B cell (primary cell): Measurements from ENCODE around the gene FARP2. TPM values are rescaled to one million over a fixed set of nuclear protein-coding genes. Genes with fewer than 3 reads are reported as not detected.

ENCODE experiments used
- ATAC-seq: fragments of 200-7000 bp; cut with Tn5 transposase; one replicate; pipeline ENCODE4 v1.10.0; 2021; ENCODE audit warnings: low read depth, mild to moderate bottlenecking, moderate number of reproducible peaks, moderate library complexity
- CTCF ChIA-PET: fragments of 350-600 bp; sonication (Branson Sonifier 250); formaldehyde crosslinking; loops from one replicate; lab custom pipeline; 2021; ENCODE audit warnings: antibody characterized with exemption, inconsistent platforms; lab: Charles Lee
- POLR2A ChIA-PET: fragments of 350-600 bp; sonication (Branson Sonifier 250); formaldehyde crosslinking; loops from one replicate; lab custom pipeline; 2021; ENCODE audit warnings: antibody characterized with exemption; lab: Charles Lee
- DNase-seq: peaks from one replicate; pipeline ENCODE4 v3.0.0; 2013
- H2AFZ ChIP-seq: 2 replicates; pipeline ENCODE4 v1.6.1; 2012; ENCODE audit warnings: mild to moderate bottlenecking, low read depth, low read length; ENCODE audit not compliant: insufficient read depth, poor library complexity, severe bottlenecking
- H3K27ac ChIP-seq, 2 donors: 1 replicate in 1 of 2; 2 replicates in 1 of 2; pipeline ENCODE4 v1.5.1; 2012 to 2013; ENCODE audit warnings: low read length in 2 of 2, mild to moderate bottlenecking in 2 of 2, moderate library complexity in 1 of 2
- H3K27me3 ChIP-seq, 4 experiments: fragments of 200-600 bp in 1 of 4; sonication (generic) in 1 of 4; replicated peaks in 1 of 4; 1 replicate in 2 of 4; 2 replicates in 2 of 4; pipeline versions ENCODE4 v1.6.1 to v1.7.0; 2013 to 2016; ENCODE audit warnings: low read length in 3 of 4, mild to moderate bottlenecking in 2 of 4, mixed read lengths in 1 of 4, moderate library complexity in 1 of 4; ENCODE audit not compliant: insufficient read depth in 4 of 4, control insufficient read depth in 3 of 4; ENCODE audit errors: control extremely low read depth in 1 of 4
- H3K36me3 ChIP-seq, 2 experiments: replicated peaks in 1 of 2; 1 replicate in 1 of 2; 2 replicates in 1 of 2; pipeline versions ENCODE4 v1.6.1 to v1.7.1; 2013; ENCODE audit warnings: low read length in 1 of 2; ENCODE audit not compliant: insufficient read depth in 2 of 2, control insufficient read depth in 1 of 2; ENCODE audit errors: control extremely low read depth in 1 of 2, extremely low read depth in 1 of 2
- H3K4me1 ChIP-seq, 2 donors: fragments of 200-600 bp in 1 of 2; sonication (generic) in 1 of 2; 1 replicate in 1 of 2; 2 replicates in 1 of 2; pipeline versions ENCODE4 v1.5.1 to v1.6.1; 2013 to 2017; ENCODE audit warnings: low read length in 2 of 2; ENCODE audit not compliant: control insufficient read depth in 2 of 2, insufficient read depth in 2 of 2
- H3K4me2 ChIP-seq: replicated peaks from 2 replicates; pipeline ENCODE3; 2012; ENCODE audit warnings: mild to moderate bottlenecking, low read depth, low read length; ENCODE audit not compliant: poor library complexity, severe bottlenecking
- H3K4me3 ChIP-seq, 5 experiments: fragments of 200-600 bp in 1 of 5; sonication (generic) in 1 of 5; 1 replicate in 3 of 5; 2 replicates in 2 of 5; pipeline versions ENCODE4 v1.5.1 to v1.7.0; 2011 to 2016; ENCODE audit warnings: low read length in 4 of 5, mild to moderate bottlenecking in 4 of 5, low read depth in 2 of 5, control low read depth in 1 of 5, moderate library complexity in 1 of 5; ENCODE audit not compliant: insufficient read depth in 1 of 5; ENCODE audit errors: control extremely low read depth in 1 of 5, extremely low read depth in 1 of 5
- H3K79me2 ChIP-seq: fragments of 200-600 bp; sonication (generic); one replicate; pipeline ENCODE4 v1.6.0; 2016; ENCODE audit warnings: low read length; ENCODE audit not compliant: control insufficient read depth, insufficient read depth
- H3K9ac ChIP-seq: fragments of 200-600 bp; sonication (generic); 2 replicates; pipeline ENCODE4 v1.6.1; 2017; ENCODE audit warnings: mild to moderate bottlenecking, low read length, moderate library complexity
- H3K9me3 ChIP-seq, 3 donors: one replicate each; pipeline versions ENCODE4 v1.6.1 to v1.7.1; 2013; ENCODE audit warnings: low read length in 2 of 3; ENCODE audit not compliant: control insufficient read depth in 2 of 3, insufficient read depth in 1 of 3; ENCODE audit errors: control extremely low read depth in 1 of 3
- H4K20me1 ChIP-seq: 2 replicates; pipeline ENCODE4 v1.6.0; 2012; ENCODE audit warnings: mild to moderate bottlenecking, low read length; ENCODE audit not compliant: insufficient read depth, control insufficient read depth, poor library complexity, severe bottlenecking
- H3K27ac Mint-ChIP-seq: one replicate; pipeline ENCODE4 v1.8.0; 2021; ENCODE audit warnings: mixed read lengths
- H3K27me3 Mint-ChIP-seq: one replicate; pipeline ENCODE4 v1.8.0; 2021; ENCODE audit warnings: mixed read lengths
- H3K4me1 Mint-ChIP-seq: one replicate; pipeline ENCODE4 v1.8.0; 2021; ENCODE audit warnings: mixed read lengths
- H3K4me3 Mint-ChIP-seq: one replicate; pipeline ENCODE4 v1.8.0; 2021; ENCODE audit warnings: mixed read lengths
- H3K9me3 Mint-ChIP-seq: one replicate; pipeline ENCODE4 v1.8.0; 2022; ENCODE audit warnings: mixed read lengths; ENCODE audit not compliant: insufficient read depth
- CTCF ChIP-seq: fragments of 200-600 bp; IDR thresholded peaks from one replicate; pipeline ENCODE4 v1.8.0; 2022; ENCODE audit warnings: antibody characterized with exemption, mild to moderate bottlenecking
- EZH2 ChIP-seq: IDR thresholded peaks from 2 replicates; pipeline ENCODE4 v1.6.1; 2012; ENCODE audit warnings: borderline replicate concordance, low read depth, mild to moderate bottlenecking, moderate library complexity, low read length; ENCODE audit not compliant: insufficient read depth, poor library complexity, severe bottlenecking
- WGBS: methylation state at CpG from one replicate; pipeline ENCODE4 v1.1.5; 2013; ENCODE audit warnings: missing lambda C conversion rate; ENCODE audit not compliant: insufficient coverage; 5-methylcytosine and 5-hydroxymethylcytosine counted together
- intact Hi-C: fragments of 100-400 bp; cut with micrococcal nuclease; formaldehyde crosslinking; loops from one replicate; pipeline ENCODE4 v1.10.0; 2022
- polyA plus RNA-seq: library from polyadenylated mRNA; depleted of rRNA; stranded (reverse); fragments of >200 nt; gene quantifications from 2 replicates; pipeline ENCODE4 v1.2.3, GENCODE V29; 2012
- total RNA-seq, 2 donors: library from RNA; stranded (reverse); fragments of 120-200 nt in 1 of 2; gene quantifications; 1 replicate in 1 of 2; 2 replicates in 1 of 2; pipeline versions ENCODE4 v1.2.3 to v1.2.4, GENCODE V29; 2013 to 2022

FARP2 gene
- total and polyA plus RNA-seq, 2 donors (not counting 1 experiment from before 2014, with no cell fraction given): 37.1 to 114 TPM

GRCh38 chr2:241534293-241534692 lies 178.2 kb downstream of the FARP2 start:
- peaks cover 18% of the 10 kb centered on the region for H3K27me3 Mint-ChIP-seq
- no peaks in the 10 kb centered on the region for H4K20me1 ChIP-seq
- H3K4me1 ChIP-seq: no peaks in the 10 kb centered on the region
- no peaks in the 10 kb centered on the region for H3K9me3 Mint-ChIP-seq
- intact Hi-C loops: no loop called here
- H3K4me1 Mint-ChIP-seq: no peaks in the 10 kb centered on the region
- H3K27me3 ChIP-seq: peaks cover 0 to 4% (median 2%) of the 10 kb centered on the region in 4 experiments
- TF ChIP-seq CTCF (no peak), EZH2 (no peak)
- no peak overlapping the region for H3K4me3 Mint-ChIP-seq
- H3K4me3 ChIP-seq: no peak overlapping the region
- ATAC-seq (no peak), DNase-seq (no peak)
- ChIA-PET POLR2A (no interaction called here), CTCF (no interaction called here)
- H3K27ac Mint-ChIP-seq: no peak overlapping the region
- WGBS: 87% methylated on average over 7 of the region's 7 CpGs
- H3K79me2 ChIP-seq: no peaks in the 10 kb centered on the region
- H3K4me2 ChIP-seq: no peak overlapping the region
- H3K9me3 ChIP-seq: no peaks in the 10 kb centered on the region
- no peak overlapping the region for H2AFZ ChIP-seq
- no peaks in the 10 kb centered on the region for H3K36me3 ChIP-seq
- no peak overlapping the region for H3K9ac ChIP-seq
- no peak overlapping the region for H3K27ac ChIP-seq

- Mint-ChIP-seq H3K27me3 (peaks cover 19% of the 10 kb centered on the region), H3K27ac (no peak overlapping the region), H3K4me1 (no peaks in the 10 kb centered on the region), H3K4me3 (no peak overlapping the region), H3K9me3 (no peaks in the 10 kb centered on the region)
- ChIA-PET POLR2A (no interaction called here), CTCF (no interaction called here)
- H3K9me3 ChIP-seq: no peaks in the 10 kb centered on the region
- no peaks in the 10 kb centered on the region for H4K20me1 ChIP-seq
- H3K36me3 ChIP-seq: no peaks in the 10 kb centered on the region
- no peak overlapping the region for H3K4me3 ChIP-seq
- no peak overlapping the region for H3K4me2 ChIP-seq
- DNase-seq: no peak
- no peak for ATAC-seq
- no peak overlapping the region for H3K9ac ChIP-seq
- intact Hi-C loops: no loop called here
- TF ChIP-seq EZH2 (no peak), CTCF (no peak)
- no peaks in the 10 kb centered on the region for H3K4me1 ChIP-seq
- H2AFZ ChIP-seq: no peak overlapping the region
- H3K27me3 ChIP-seq: peaks cover 0 to 5% (median 2%) of the 10 kb centered on the region in 4 experiments
- 82% methylated on average over 17 of the region's 17 CpGs for WGBS
- no peak overlapping the region for H3K27ac ChIP-seq
- H3K79me2 ChIP-seq: no peaks in the 10 kb centered on the region
These were observed 178.8 kb downstream of the FARP2 start for GRCh38 chr2:241534701-241535375.
